ENCODE data around the gene WIPF1.

- TF ChIP-seq CTCF (conservative IDR thresholded peaks at IDR 0.05; ENCODE audit: low read length) (no peak), EZH2phosphoT487 (IDR thresholded peaks at IDR 0.05; ENCODE audit: borderline replicate concordance) (no peak)
Measured at GRCh38 chr2:174574657-174575056, 22.9 kb downstream of the WIPF1 start.
